Central memory CD8-positive, alpha-beta T cell (primary cell): ENCODE data around the gene GRK1.
A peak's percentile ranks its signal among the peaks of the same experiment; 100 is the strongest.

Experiments used
- ATAC-seq: fragments of 150-1000 bp; cut with Tn5 transposase; replicated peaks from 2 replicates; pipeline ENCODE4 v1.10.0; 2022; ENCODE audit warnings: mild to moderate bottlenecking, moderate FRiP score, moderate number of reproducible peaks; ENCODE audit not compliant: poor library complexity, severe bottlenecking; ENCODE audit errors: extremely low read depth
- DNase-seq, 2 donors: peaks; one replicate each; pipeline ENCODE4 v3.0.0; 2021; ENCODE audit warnings: low spot score in 2 of 2
- H3K27ac Mint-ChIP-seq: one replicate; pipeline ENCODE4 v1.8.0; 2022; ENCODE audit warnings: low read depth, mild to moderate bottlenecking, moderate library complexity, mixed read lengths
- H3K27me3 Mint-ChIP-seq: one replicate; pipeline ENCODE4 v1.8.0; 2022; ENCODE audit warnings: mixed read lengths
- H3K36me3 Mint-ChIP-seq: one replicate; pipeline ENCODE4 v1.8.0; 2022; ENCODE audit warnings: mild to moderate bottlenecking, moderate library complexity, mixed read lengths; ENCODE audit not compliant: insufficient read depth
- H3K4me1 Mint-ChIP-seq: one replicate; pipeline ENCODE4 v1.8.0; 2022; ENCODE audit warnings: mixed read lengths
- H3K4me3 Mint-ChIP-seq: one replicate; pipeline ENCODE4 v1.8.0; 2022; ENCODE audit warnings: mild to moderate bottlenecking, moderate library complexity, mixed read lengths
- H3K9me3 Mint-ChIP-seq: one replicate; pipeline ENCODE4 v1.8.0; 2022; ENCODE audit warnings: mixed read lengths

Gene GRK1

DNA sequence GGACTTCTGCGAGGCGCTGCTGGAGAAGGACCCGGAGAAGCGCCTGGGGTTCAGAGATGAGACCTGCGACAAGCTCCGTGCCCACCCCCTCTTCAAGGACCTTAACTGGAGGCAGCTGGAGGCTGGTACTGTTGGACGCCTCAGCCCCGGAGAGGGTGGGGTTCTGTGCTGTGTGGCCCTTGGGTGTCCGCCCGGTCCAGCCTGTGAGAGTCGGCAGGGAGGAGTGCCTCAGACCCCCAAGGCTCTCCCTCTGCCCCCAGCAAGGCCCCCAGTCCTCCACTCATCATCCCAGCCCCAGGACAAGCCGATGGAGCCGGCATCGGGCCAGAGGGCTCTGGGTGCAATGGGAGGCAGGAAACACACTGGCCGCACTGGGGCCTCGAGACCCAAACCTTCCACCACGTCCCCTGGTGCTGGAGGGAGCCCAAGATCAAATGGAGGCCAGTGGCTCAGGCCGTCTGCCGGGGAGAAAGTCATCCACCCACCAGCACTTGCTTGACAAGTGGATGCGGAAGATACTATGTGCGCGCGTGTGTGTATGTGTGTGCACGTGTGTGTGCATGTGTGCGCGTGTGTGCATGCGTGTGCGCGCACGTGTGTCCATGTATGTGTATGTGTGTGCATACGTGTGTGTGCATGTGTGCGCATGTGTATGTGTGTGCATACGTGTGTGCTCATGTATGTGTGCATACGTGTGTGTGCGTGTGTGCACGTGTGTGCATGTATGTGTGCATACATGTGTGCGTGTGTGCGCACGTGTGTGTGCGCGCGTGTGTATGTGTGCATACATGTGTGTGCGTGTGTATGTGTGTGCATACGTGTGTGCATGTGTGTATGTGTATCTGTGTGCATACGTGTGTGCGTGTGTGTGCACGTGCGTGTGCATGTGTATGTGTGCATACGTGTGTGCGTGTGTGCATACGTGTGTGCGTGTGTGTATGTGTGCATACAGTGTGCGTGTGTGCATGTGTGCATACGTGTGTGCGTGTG is 66.2 kb downstream of the GRK1 start:
- H3K4me1 Mint-ChIP-seq = peaks cover 6% of the 10 kb centered on the region
- no peaks in the 10 kb centered on the region for H3K36me3 Mint-ChIP-seq
- H3K4me3 Mint-ChIP-seq = no peak overlapping the region
- H3K27me3 Mint-ChIP-seq = peaks cover 7% of the 10 kb centered on the region
- H3K9me3 Mint-ChIP-seq = no peaks in the 10 kb centered on the region
- DNase-seq = no peak
- no peak overlapping the region for H3K27ac Mint-ChIP-seq
- no peak for ATAC-seq

DNA sequence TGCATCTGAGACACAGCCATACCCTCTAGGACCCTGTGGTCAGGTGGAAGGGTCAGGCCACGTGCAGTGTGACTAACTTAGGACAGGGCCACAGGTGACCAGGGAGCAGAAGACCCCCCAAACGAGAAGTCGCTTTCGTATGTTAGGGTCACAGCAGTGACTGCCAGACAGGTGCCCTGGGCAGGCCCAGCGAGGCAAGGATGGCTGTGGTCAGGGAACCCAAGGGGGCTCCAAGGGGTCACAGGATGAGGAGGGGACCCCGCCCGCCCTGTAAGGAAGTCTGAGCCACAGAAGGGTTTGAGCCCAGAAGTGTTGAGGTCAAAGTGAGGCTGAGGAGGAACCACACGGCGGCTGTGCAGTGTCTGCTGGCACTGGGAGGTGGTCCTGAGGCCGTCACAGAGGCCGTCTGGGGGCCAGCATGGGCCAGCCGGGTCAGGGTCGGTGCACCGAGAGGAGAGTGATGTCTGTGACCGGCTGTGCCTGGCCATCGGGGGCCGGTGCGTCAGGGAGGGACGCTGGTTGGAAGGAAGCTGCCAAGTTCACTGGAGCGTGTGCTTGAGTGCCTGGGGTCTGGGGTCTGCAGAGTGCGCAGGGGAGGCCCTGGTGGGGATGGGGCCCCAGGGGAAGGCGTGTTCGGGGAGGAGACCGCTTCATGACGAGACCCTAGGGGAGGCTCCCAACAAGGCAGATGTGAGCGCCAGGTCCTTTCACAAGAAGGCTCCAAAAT is 67.2 kb downstream of the GRK1 start:
- no peak for ATAC-seq
- no peaks in the 10 kb centered on the region for H3K36me3 Mint-ChIP-seq
- H3K27me3 Mint-ChIP-seq = peaks cover 2% of the 10 kb centered on the region
- no peak overlapping the region for H3K27ac Mint-ChIP-seq
- peaks cover 6% of the 10 kb centered on the region for H3K4me1 Mint-ChIP-seq
- no peak for DNase-seq
- H3K9me3 Mint-ChIP-seq = no peaks in the 10 kb centered on the region
- H3K4me3 Mint-ChIP-seq = no peak overlapping the region

DNA sequence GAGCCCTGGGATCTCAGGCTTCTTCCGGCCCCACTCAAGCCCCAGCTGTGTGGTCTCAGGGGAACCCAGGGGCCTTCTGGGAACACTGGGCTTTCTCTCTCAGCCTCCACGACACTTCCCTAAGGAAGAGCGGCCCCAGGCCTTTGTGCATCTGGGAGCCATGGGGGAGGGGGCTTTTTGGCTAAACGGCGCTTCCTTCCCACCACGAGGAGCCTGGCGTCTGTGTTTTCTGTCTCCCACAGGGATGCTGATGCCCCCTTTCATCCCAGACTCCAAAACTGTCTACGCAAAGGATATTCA is 67.8 kb downstream of the GRK1 start:
- H3K36me3 Mint-ChIP-seq = no peaks in the 10 kb centered on the region
- H3K27ac Mint-ChIP-seq = no peak overlapping the region

DNA sequence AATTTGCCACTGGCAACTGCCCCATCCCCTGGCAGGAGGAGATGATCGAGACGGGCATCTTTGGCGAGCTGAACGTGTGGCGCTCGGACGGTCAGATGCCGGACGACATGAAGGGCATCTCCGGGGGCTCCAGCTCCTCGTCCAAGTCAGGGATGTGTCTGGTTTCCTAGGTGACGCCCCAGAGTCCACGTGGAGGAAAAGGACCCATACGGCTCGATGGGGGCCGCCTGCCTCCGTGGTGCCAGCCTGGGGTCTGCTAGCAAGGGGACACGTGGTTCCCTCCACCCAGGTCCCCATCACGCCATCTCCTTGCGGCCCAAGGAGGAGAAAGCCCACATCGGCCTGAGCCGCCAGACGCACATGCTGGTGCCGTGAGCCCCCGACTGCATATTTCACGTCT is 68.2 kb downstream of the GRK1 start:
- Mint-ChIP-seq H3K27me3 (peaks cover 11% of the 10 kb centered on the region), H3K9me3 (no peaks in the 10 kb centered on the region)

More for the DNA sequence above, 67.8 kb downstream of the GRK1 start:
- ATAC-seq (no peak), DNase-seq (no peak)
- peaks cover 7% of the 10 kb centered on the region for H3K27me3 Mint-ChIP-seq
- H3K4me1 Mint-ChIP-seq = peaks cover 6% of the 10 kb centered on the region
- H3K4me3 Mint-ChIP-seq = no peak overlapping the region
- no peaks in the 10 kb centered on the region for H3K9me3 Mint-ChIP-seq

DNA sequence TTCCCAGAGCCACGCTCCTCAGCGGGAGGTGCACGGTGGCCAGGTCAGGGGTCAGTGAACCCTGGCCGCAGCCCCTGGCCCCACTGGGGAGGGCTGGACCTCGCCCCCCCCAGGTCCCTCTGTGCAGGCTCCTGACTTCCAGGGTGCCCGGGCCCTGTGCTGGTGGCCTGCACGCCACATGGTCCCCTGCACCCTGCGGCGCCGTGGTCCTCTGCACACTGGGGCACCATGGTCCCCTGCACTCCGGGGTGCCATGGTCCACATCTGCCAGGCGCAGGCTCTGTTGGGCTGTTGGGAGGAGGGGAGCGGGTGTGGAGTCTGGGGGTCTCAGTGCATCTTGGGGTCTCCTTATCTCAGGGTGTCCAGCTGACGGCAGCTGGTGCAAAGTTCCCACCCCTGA is 68.7 kb downstream of the GRK1 start:
- DNase-seq (no peak), ATAC-seq (no peak)
- Mint-ChIP-seq H3K4me1 (peaks cover 6% of the 10 kb centered on the region), H3K9me3 (no peaks in the 10 kb centered on the region), H3K4me3 (no peak overlapping the region), H3K27me3 (peaks cover 17% of the 10 kb centered on the region), H3K36me3 (no peaks in the 10 kb centered on the region), H3K27ac (no peak overlapping the region)

More for the DNA sequence above, 68.2 kb downstream of the GRK1 start:
- DNase-seq = no peak
- no peak overlapping the region for H3K27ac Mint-ChIP-seq
- no peaks in the 10 kb centered on the region for H3K36me3 Mint-ChIP-seq
- no peak overlapping the region for H3K4me3 Mint-ChIP-seq
- peaks cover 6% of the 10 kb centered on the region for H3K4me1 Mint-ChIP-seq
- ATAC-seq = no peak

DNA sequence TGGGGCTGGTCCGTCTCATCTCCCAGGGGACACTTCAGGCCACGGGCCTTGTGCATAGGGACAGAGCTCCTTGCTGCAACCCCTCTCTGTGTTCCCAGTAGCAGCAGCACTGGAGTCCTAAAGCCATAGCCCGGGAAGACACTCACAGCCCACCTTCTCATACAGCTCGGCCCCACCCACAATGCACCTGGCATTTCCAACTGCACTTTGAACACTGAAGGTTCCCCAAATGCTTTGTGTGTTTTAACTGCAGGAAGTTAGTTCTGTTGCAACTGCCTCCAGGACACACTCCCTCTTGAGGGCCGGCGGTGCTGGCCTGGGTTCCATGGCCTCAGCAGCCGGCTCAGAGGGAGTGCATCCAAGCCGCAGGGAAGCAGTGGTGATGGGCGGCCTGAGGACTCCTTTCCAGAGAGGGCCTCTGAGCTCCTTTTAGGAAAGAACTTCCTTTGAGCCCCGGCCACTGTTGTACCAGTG is 69.3 kb downstream of the GRK1 start:
- DNase-seq (no peak), ATAC-seq (no peak)
- Mint-ChIP-seq H3K27me3 (peaks cover 22% of the 10 kb centered on the region), H3K9me3 (no peaks in the 10 kb centered on the region), H3K27ac (no peak overlapping the region), H3K4me3 (no peak overlapping the region), H3K4me1 (peaks cover 7% of the 10 kb centered on the region), H3K36me3 (no peaks in the 10 kb centered on the region)

DNA sequence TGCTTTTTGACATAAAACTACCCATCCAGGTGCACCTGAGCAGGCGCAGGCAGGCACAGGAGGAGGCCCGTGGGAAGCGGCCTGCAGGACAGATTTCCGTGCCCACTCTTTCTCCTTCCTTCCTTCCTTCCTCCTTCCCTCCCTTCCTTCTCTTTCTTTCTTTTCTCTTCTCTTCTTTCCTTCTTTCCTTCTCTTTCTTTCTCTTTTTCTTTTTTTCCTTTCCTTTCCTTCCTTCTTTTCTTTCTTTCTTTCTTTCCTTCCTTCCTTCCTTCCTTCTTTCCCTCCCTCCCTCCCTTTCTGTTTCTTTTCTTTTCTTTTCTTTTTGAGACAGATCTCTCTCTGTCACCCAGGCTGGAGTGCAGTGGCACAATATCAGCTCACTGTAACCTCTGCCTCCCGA is 70.8 kb downstream of the GRK1 start:
- Mint-ChIP-seq H3K4me3 (no peak overlapping the region), H3K4me1 (peaks cover 16% of the 10 kb centered on the region), H3K36me3 (no peaks in the 10 kb centered on the region), H3K27me3 (peaks cover 34% of the 10 kb centered on the region), H3K27ac (no peak overlapping the region), H3K9me3 (no peaks in the 10 kb centered on the region)
- DNase-seq (no peak), ATAC-seq (no peak)

DNA sequence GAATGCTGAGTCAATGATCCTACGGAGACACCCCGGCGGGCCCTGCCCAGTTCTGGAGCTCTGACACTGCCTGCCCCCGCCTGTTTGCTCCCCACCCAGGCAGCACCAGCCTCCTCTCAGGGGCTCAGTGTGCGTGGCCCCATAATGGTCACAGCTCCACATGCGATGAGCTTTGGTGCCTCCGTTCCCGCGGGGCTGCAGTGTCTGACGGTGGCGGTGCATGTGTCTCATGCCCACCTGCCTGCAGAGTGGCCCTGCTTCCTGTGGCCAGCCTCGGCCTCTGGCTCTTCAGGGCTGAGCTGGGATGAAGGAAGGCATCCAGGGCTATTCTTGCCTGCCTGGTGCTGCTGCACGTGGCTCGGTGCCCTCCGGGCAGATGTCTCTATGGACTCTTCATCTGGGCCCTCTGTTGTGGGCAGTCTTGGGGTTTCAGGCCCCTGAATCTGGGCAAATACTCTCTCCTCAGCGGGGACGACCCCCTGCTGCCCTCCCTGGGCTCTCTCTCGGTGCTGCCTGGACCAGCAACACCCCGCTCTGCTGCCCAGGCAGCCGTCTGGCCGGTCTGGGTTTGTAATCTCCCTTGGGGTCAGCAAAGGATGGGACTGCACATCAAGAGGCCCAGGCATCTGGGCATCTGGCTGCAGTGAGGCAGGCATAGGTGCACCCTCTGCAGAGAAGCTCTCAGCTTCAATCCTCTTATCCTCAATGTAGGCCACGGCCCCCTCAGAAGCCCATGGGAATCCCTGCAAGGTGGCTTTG is 72.7 kb downstream of the GRK1 start:
- Mint-ChIP-seq H3K27me3 (peaks cover 47% of the 10 kb centered on the region), H3K36me3 (no peaks in the 10 kb centered on the region), H3K4me1 (peaks cover 16% of the 10 kb centered on the region), H3K4me3 (no peak overlapping the region), H3K9me3 (no peaks in the 10 kb centered on the region), H3K27ac (no peak overlapping the region)
- DNase-seq = no peak
- no peak for ATAC-seq

DNA sequence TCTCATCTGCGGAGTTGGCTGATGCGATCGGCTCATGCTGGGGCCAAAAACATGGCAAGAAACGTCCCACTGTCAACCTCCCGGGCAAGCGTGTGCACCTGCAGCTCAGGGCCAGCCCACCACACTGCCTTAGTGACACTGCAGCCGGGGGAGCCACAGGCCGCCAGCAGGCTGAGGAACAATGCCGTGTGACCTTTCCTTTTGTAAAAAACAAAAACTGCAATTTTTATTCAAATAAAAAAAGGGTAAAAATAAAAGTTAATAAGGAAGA is 73.2 kb downstream of the GRK1 start:
- H3K27ac Mint-ChIP-seq = no peak overlapping the region
- DNase-seq (no peak), ATAC-seq (no peak)
- H3K4me3 Mint-ChIP-seq = no peak overlapping the region
- H3K27me3 Mint-ChIP-seq = peaks cover 52% of the 10 kb centered on the region
- H3K4me1 Mint-ChIP-seq = peaks cover 16% of the 10 kb centered on the region
- no peaks in the 10 kb centered on the region for H3K9me3 Mint-ChIP-seq
- no peaks in the 10 kb centered on the region for H3K36me3 Mint-ChIP-seq

DNA sequence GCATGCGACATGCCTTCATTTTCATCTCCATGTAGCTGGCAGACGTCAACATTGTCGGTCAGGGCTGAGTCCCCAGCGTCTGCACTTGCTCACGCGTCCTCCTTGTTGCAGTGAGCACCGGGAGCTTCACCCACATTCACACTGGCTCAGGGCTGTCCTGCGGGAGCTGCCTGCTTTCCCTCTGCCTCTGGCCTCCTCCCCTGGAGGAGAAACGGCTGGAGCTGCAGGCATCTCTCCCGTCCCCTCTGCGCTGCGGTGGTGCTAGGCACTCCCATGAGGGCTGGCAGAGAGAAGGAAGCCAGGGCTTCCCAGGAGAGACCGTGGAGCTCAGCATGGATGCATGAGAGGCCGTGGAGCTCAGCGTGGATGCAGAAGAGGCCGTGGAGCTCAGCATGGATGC is 73.6 kb downstream of the GRK1 start:
- Mint-ChIP-seq H3K27me3 (peaks cover 56% of the 10 kb centered on the region), H3K9me3 (no peaks in the 10 kb centered on the region), H3K4me3 (no peak overlapping the region), H3K4me1 (peaks cover 16% of the 10 kb centered on the region), H3K27ac (no peak overlapping the region), H3K36me3 (no peaks in the 10 kb centered on the region)
- DNase-seq = no peak
- ATAC-seq = no peak

DNA sequence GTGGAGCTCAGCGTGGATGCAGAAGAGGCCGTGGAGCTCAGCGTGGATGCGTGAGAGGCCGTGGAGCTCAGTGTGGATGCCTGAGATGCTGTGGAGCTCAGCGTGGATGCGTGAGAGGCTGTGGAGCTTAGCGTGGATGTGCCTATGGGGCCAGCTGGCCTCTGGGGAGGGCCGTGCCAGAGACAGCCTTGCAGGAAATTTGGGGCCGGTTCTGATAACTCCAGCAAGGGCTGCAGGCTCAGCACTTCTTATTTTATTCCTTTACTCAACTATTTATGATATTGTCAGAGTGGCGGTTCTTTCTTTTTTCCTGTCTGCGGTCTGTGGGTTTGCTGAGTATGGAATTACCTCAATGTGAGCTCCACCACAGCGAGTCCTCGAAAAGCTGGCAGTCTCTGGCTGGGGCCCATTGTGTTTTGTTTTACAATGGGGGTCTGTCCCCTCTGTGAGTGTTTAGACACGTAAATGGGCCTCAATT is 74.2 kb downstream of the GRK1 start:
- DNase-seq = no peak
- no peaks in the 10 kb centered on the region for H3K9me3 Mint-ChIP-seq
- no peak overlapping the region for H3K4me3 Mint-ChIP-seq
- H3K4me1 Mint-ChIP-seq = peaks cover 19% of the 10 kb centered on the region
- H3K27me3 Mint-ChIP-seq = peaks cover 59% of the 10 kb centered on the region
- no peak for ATAC-seq
- H3K36me3 Mint-ChIP-seq = peaks cover under 1% of the 10 kb centered on the region
- no peak overlapping the region for H3K27ac Mint-ChIP-seq

DNA sequence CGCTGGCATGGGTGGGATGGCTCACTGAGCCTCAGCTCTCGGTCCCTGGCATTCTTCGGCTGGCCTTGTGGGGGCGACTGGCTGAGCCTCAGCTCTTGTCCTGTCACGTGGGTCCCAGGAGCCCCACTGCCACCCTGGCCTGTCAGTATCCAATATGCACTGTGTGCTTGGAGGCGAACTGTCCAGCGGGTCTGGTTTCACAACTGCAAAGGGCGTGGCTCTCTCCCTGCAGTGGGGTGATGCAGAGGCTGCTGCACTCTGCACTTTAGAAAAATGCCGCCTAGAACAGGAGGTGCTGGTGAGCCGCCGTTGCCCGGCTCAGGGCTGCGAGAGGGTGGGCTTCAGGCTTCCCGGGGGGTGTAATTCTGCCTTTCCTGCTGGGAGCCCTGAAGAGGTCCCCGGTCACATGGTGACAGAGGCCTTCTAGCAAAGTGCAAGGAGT is 75.0 kb downstream of the GRK1 start:
- H3K36me3 Mint-ChIP-seq = peaks cover 4% of the 10 kb centered on the region
- H3K27ac Mint-ChIP-seq = no peak overlapping the region
- DNase-seq (no peak), ATAC-seq (peak; percentile 58)
- no peaks in the 10 kb centered on the region for H3K9me3 Mint-ChIP-seq
- H3K4me1 Mint-ChIP-seq = peaks cover 22% of the 10 kb centered on the region
- H3K4me3 Mint-ChIP-seq = no peak overlapping the region
- peaks cover 59% of the 10 kb centered on the region for H3K27me3 Mint-ChIP-seq
